H1 (cell line): ENCODE measurements around the gene DLST. TPM values are rescaled to one million over a fixed set of nuclear protein-coding genes. Genes with fewer than 3 reads are reported as not detected.

Experiments used
- CTCF ChIA-PET: fragments of 300-600 bp; sonication (Branson Sonifier 250); formaldehyde crosslinking; loops from one replicate; lab custom pipeline; 2021; ENCODE audit not compliant: partially characterized antibody; lab: Charles Lee
- POLR2A ChIA-PET: fragments of 300-600 bp; sonication (Branson Sonifier 250); formaldehyde crosslinking; loops from one replicate; lab custom pipeline; 2021; ENCODE audit warnings: inconsistent platforms; ENCODE audit not compliant: partially characterized antibody; lab: Charles Lee
- DNase-seq, 2 experiments: peaks; one replicate each; pipeline versions ENCODE4 v3.0.0 to v3.0.0-alpha.2; 2010 to 2022; ENCODE audit warnings: low spot score in 2 of 2, low read depth in 1 of 2, mixed read lengths in 1 of 2
- FAIRE-seq: peaks from 2 replicates; lab custom pipeline; 2011; peaks lifted over from hg19 to GRCh38; lab: Jason Lieb, UNC
- H2AFZ ChIP-seq: 2 replicates; pipeline ENCODE4 v1.8.1; 2012; ENCODE audit warnings: low read length, inconsistent platforms
- H2AK5ac ChIP-seq: 2 replicates; pipeline ENCODE4 v1.6.1; 2013; ENCODE audit warnings: low read depth, low read length
- H2BK120ac ChIP-seq: replicated peaks from 2 replicates; pipeline ENCODE3; 2013; ENCODE audit warnings: low read depth, low read length, inconsistent platforms
- H2BK12ac ChIP-seq: 2 replicates; pipeline ENCODE4 v1.6.1; 2013; ENCODE audit warnings: low read depth, low read length
- H2BK15ac ChIP-seq: 2 replicates; pipeline ENCODE4 v1.6.1; 2013; ENCODE audit warnings: low read length
- H2BK20ac ChIP-seq: 2 replicates; pipeline ENCODE4 v1.6.1; 2013; ENCODE audit warnings: low read length
- H2BK5ac ChIP-seq: 2 replicates; pipeline ENCODE4 v1.6.1; 2013; ENCODE audit warnings: low read depth, low read length
- H3K14ac ChIP-seq: 2 replicates; pipeline ENCODE4 v1.6.1; 2013; ENCODE audit warnings: inconsistent platforms; ENCODE audit not compliant: insufficient read length
- H3K18ac ChIP-seq: 2 replicates; pipeline ENCODE4 v1.6.1; 2013; ENCODE audit warnings: low read length; ENCODE audit errors: extremely low read depth
- H3K23ac ChIP-seq: 2 replicates; pipeline ENCODE4 v1.6.1; 2013; ENCODE audit warnings: inconsistent platforms; ENCODE audit not compliant: insufficient read length
- H3K23me2 ChIP-seq: 2 replicates; pipeline ENCODE4 v1.6.1; 2013; ENCODE audit warnings: low read depth, low read length
- H3K27ac ChIP-seq: 2 replicates; pipeline ENCODE4 v1.6.1; 2011; ENCODE audit warnings: low read depth, low read length, inconsistent platforms
- H3K27me3 ChIP-seq, 4 experiments: replicated peaks in 1 of 4; 1 replicate in 1 of 4; 2 replicates in 3 of 4; pipeline versions ENCODE4 v1.6.1 to v1.8.1; 2011 to 2013; ENCODE audit warnings: low read length in 3 of 4, mild to moderate bottlenecking in 3 of 4, inconsistent platforms in 2 of 4, mixed read lengths in 2 of 4, moderate library complexity in 1 of 4; ENCODE audit not compliant: control insufficient read depth in 3 of 4, insufficient read depth in 3 of 4; ENCODE audit errors: extremely low read depth in 1 of 4
- H3K36me3 ChIP-seq, 4 experiments: 2 replicates each; pipeline versions ENCODE4 v1.6.1 to v1.8.1; 2011 to 2013; ENCODE audit warnings: mild to moderate bottlenecking in 4 of 4, low read length in 3 of 4, moderate library complexity in 2 of 4, control low read depth in 1 of 4, inconsistent platforms in 1 of 4; ENCODE audit not compliant: insufficient read depth in 4 of 4, control insufficient read depth in 2 of 4
- H3K4ac ChIP-seq: replicated peaks from 2 replicates; pipeline ENCODE3; 2013; ENCODE audit warnings: low read length, low read depth, mixed read lengths, inconsistent platforms; ENCODE audit not compliant: insufficient read length
- H3K4me1 ChIP-seq, 4 experiments: replicated peaks in 1 of 4; 1 replicate in 1 of 4; 2 replicates in 3 of 4; pipeline versions ENCODE4 v1.6.1 to v1.8.1; 2011 to 2013; ENCODE audit warnings: low read length in 3 of 4, inconsistent platforms in 2 of 4, mixed read lengths in 1 of 4; ENCODE audit not compliant: insufficient read depth in 4 of 4, control insufficient read depth in 3 of 4
- H3K4me2 ChIP-seq, 2 experiments: 2 replicates each; pipeline versions ENCODE4 v1.6.1 to v1.8.1; 2011 to 2013; ENCODE audit warnings: low read depth in 2 of 2, low read length in 2 of 2, control low read depth in 1 of 2, inconsistent platforms in 1 of 2, mild to moderate bottlenecking in 1 of 2; ENCODE audit not compliant: insufficient read depth in 1 of 2
- H3K4me3 ChIP-seq, 4 experiments: fragments of 200-600, 300-600 bp in 1 of 4; sonication (generic), shearing (Covaris generic), sonication (Bioruptor Twin) in 1 of 4; 2 replicates each; pipeline versions ENCODE4 v1.5.1 to v1.8.1; 2011 to 2016; ENCODE audit warnings: low read length in 4 of 4, low read depth in 3 of 4, control low read depth in 2 of 4, inconsistent platforms in 2 of 4, mild to moderate bottlenecking in 2 of 4, mixed read lengths in 1 of 4, moderate library complexity in 1 of 4; ENCODE audit not compliant: insufficient read depth in 2 of 4; ENCODE audit errors: extremely low read depth in 1 of 4
- H3K56ac ChIP-seq: replicated peaks from 2 replicates; pipeline ENCODE3; 2013; ENCODE audit warnings: low read depth, mild to moderate bottlenecking, mixed read lengths, low read length, inconsistent platforms; ENCODE audit not compliant: insufficient read length
- H3K79me1 ChIP-seq: 2 replicates; pipeline ENCODE4 v1.6.1; 2013; ENCODE audit warnings: low read depth, low read length, control low read depth
- H3K79me2 ChIP-seq, 2 experiments: 2 replicates each; pipeline versions ENCODE4 v1.6.1 to v1.8.1; 2012 to 2013; ENCODE audit warnings: low read length in 2 of 2, mild to moderate bottlenecking in 2 of 2, inconsistent platforms in 1 of 2; ENCODE audit not compliant: insufficient read depth in 2 of 2, control insufficient read depth in 1 of 2
- H3K9ac ChIP-seq, 4 experiments: replicated peaks in 1 of 4; 1 replicate in 1 of 4; 2 replicates in 3 of 4; pipeline versions ENCODE4 v1.6.1 to v1.8.1; 2011 to 2013; ENCODE audit warnings: low read depth in 3 of 4, low read length in 3 of 4, control low read depth in 2 of 4, mild to moderate bottlenecking in 2 of 4, moderate library complexity in 2 of 4, inconsistent platforms in 1 of 4; ENCODE audit errors: extremely low read depth in 1 of 4
- H3K9me3 ChIP-seq, 2 experiments: 2 replicates each; pipeline versions ENCODE4 v1.6.1 to v1.8.1; 2012 to 2013; ENCODE audit warnings: mild to moderate bottlenecking in 2 of 2, moderate library complexity in 2 of 2, control low read depth in 1 of 2, inconsistent platforms in 1 of 2, low read depth in 1 of 2, low read length in 1 of 2, mixed read lengths in 1 of 2; ENCODE audit not compliant: insufficient read depth in 2 of 2
- H4K20me1 ChIP-seq, 2 experiments: replicated peaks in 1 of 2; 2 replicates each; pipeline versions ENCODE3 to v1.8.1; 2011 to 2013; ENCODE audit warnings: inconsistent platforms in 2 of 2, low read length in 2 of 2, mild to moderate bottlenecking in 1 of 2; ENCODE audit not compliant: insufficient read depth in 2 of 2, control insufficient read depth in 1 of 2
- H4K5ac ChIP-seq: 2 replicates; pipeline ENCODE4 v1.6.1; 2013; ENCODE audit warnings: low read length, low read depth, mixed read lengths, inconsistent platforms; ENCODE audit not compliant: insufficient read length
- H4K8ac ChIP-seq: 2 replicates; pipeline ENCODE4 v1.8.0; 2013; ENCODE audit warnings: mild to moderate bottlenecking, moderate library complexity, low read length, inconsistent platforms; ENCODE audit not compliant: insufficient read depth; ENCODE audit errors: extremely low read depth
- H4K91ac ChIP-seq: replicated peaks from 2 replicates; pipeline ENCODE3; 2013; ENCODE audit warnings: low read length, mixed read lengths, inconsistent platforms; ENCODE audit not compliant: insufficient read length
- CHD2 ChIP-seq: IDR thresholded peaks from 2 replicates; pipeline ENCODE4 v1.6.1; 2012; ENCODE audit warnings: low read length, improper control_type of control experiment
- GABPA ChIP-seq: IDR thresholded peaks from 2 replicates; pipeline ENCODE4 v1.6.1; 2011; ENCODE audit warnings: mild to moderate bottlenecking, low read length, moderate library complexity, borderline replicate concordance; ENCODE audit not compliant: insufficient read depth
- GTF2F1 ChIP-seq: IDR thresholded peaks from 2 replicates; pipeline ENCODE4 v1.6.1; 2012; ENCODE audit warnings: low read depth, low read length, improper control_type of control experiment, borderline replicate concordance
- KDM1A ChIP-seq: fragments of 200-600, 300-600 bp; sonication (generic); IDR thresholded peaks from 2 replicates; pipeline ENCODE4 v1.7.1; 2016; ENCODE audit warnings: mild to moderate bottlenecking, low read length, borderline replicate concordance
- KDM4A ChIP-seq: IDR thresholded peaks from one replicate; pipeline ENCODE4 v1.7.1; 2012; ENCODE audit warnings: low read depth, mild to moderate bottlenecking, moderate library complexity, low read length, inconsistent platforms; ENCODE audit not compliant: severe bottlenecking
- NANOG ChIP-seq: IDR thresholded peaks from 2 replicates; pipeline ENCODE4 v1.6.1; 2011; ENCODE audit warnings: low read length, low read depth, mild to moderate bottlenecking, inconsistent platforms; ENCODE audit not compliant: insufficient read depth, poor library complexity, severe bottlenecking
- POLR2AphosphoS5 ChIP-seq: IDR thresholded peaks from 2 replicates; pipeline ENCODE4 v1.6.1; 2011; ENCODE audit warnings: low read depth, low read length
- RXRA ChIP-seq: IDR thresholded peaks from 2 replicates; pipeline ENCODE4 v1.6.1; 2011; ENCODE audit warnings: low read depth, mild to moderate bottlenecking, low read length, moderate library complexity; ENCODE audit not compliant: insufficient read depth
- WGBS, 2 experiments: shearing (Covaris generic) in 1 of 2; methylation state at CpG; one replicate each; pipeline versions ENCODE4 v1.1.6 to v1.1.7; 2013 to 2015; ENCODE audit warnings: low lambda C conversion rate in 2 of 2, mixed read lengths in 2 of 2, inconsistent platforms in 1 of 2, low coverage in 1 of 2, missing lambda C conversion rate in 1 of 2; ENCODE audit not compliant: insufficient replicate concordance in 2 of 2, insufficient coverage in 1 of 2, insufficient read length in 1 of 2; ENCODE audit errors: extremely low coverage in 1 of 2, missing lambda C conversion rate in 1 of 2; 5-methylcytosine and 5-hydroxymethylcytosine counted together
- polyA plus RNA-seq, 7 experiments: library from polyadenylated mRNA; depleted of rRNA in 3 of 7; stranded (reverse) in 5 of 7; unstranded in 2 of 7; fragments of >200 nt in 5 of 7; fragments of 200-250 nt in 2 of 7; gene quantifications; 1 replicate in 5 of 7; 2 replicates in 1 of 7; 4 replicates in 1 of 7; pipeline versions ENCODE4 v1.2.1 to v1.2.3, GENCODE V29; 2011 to 2013; ENCODE audit warnings: missing spikeins in 2 of 7, mixed read lengths in 2 of 7
- total RNA-seq: library from RNA; stranded (reverse); fragmentation: NEBNext Ultra II Directional; extraction: Animal tissue kit (Norgen Biotek cat#: 25700); gene quantifications from 2 replicates; pipeline ENCODE4 v1.2.1, GENCODE V29; 2021
- TF ChIP-seq, protein P1 (sequence below): IDR thresholded peaks from 2 replicates; pipeline ENCODE4 v1.6.1; 2011; ENCODE audit warnings: low read depth, mild to moderate bottlenecking, low read length; ENCODE audit not compliant: insufficient read depth
- TF ChIP-seq, protein P2 (sequence below): IDR thresholded peaks from 2 replicates; pipeline ENCODE4 v1.6.1; 2011; ENCODE audit warnings: low read length, improper control_type of control experiment

The DLST gene
- total and polyA plus RNA-seq, 2 of the 8 experiments (the other 6 are each of a cell fraction or from before 2014, with no cell fraction given), result 96.5 to 117 TPM

DNA sequence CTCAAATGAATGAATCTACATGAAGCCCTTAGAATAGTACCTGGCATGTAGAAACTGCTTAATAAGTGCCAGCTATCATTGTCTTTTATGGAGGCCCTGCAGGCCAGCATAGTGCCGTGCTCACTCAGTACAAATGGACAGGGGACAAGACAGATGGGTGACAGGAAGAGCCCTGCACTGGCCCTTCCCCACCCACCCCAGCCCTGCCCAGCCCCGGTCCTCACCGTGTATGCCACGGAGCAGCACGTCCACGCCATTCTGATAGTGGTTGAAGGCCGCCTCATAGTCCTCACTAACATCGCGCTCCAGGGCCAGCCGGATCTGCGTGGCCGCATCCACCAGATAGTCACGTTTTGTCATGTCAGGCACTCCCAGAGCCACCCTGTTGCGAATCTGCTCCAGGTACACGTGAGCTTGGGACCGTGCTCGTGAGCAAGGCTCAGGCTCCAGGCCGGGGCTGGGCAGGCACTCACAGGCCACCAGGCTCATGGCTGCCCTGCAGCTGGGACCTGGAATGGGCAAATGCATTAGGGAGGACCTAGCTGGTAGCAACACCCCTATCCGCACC is 39.4 kb downstream of the DLST start:
- Histone ChIP-seq H2AFZ (no peak overlapping the region), H3K36me3 (peaks cover 0 to 3% (median 0%) of the 10 kb centered on the region in 4 experiments; a peak in 3 of 8 replicates), H3K23me2 (peaks cover 2% of the 10 kb centered on the region; the same call in 1 of the 2 replicates), H3K79me1 (no peaks in the 10 kb centered on the region), H3K79me2 (no peaks in the 10 kb centered on the region), H2BK120ac (no peak overlapping the region), H4K8ac (no peak overlapping the region), H3K4me3 (no peak overlapping the region), H3K56ac (no peak overlapping the region), H3K4ac (no peak overlapping the region), H3K9ac (no peak overlapping the region), H2BK12ac (no peak overlapping the region), H4K20me1 (no peaks in the 10 kb centered on the region), H3K9me3 (no peaks in the 10 kb centered on the region), H3K4me1 (no peaks in the 10 kb centered on the region; a peak in 1 of 7 replicates), H2BK20ac (no peak overlapping the region), H4K91ac (no peak overlapping the region), H3K4me2 (no peak overlapping the region), H2BK5ac (no peak overlapping the region), H4K5ac (no peak overlapping the region), H3K27me3 (0 out of 7 replicates have a peak, but pooled peaks cover 0 to 2% (median 0%) of the 10 kb centered on the region in 4 experiments), H2BK15ac (no peak overlapping the region), H3K23ac (no peak overlapping the region), H3K18ac (no peak overlapping the region), H3K14ac (no peak overlapping the region), H3K27ac (no peak overlapping the region), H2AK5ac (no peak overlapping the region)
- CTCF ChIA-PET, result interaction anchor here (2.5 to 4.3 kb wide), 5 partner anchors 10 to 168 kb away, joined by 15 to 36 read pairs (median 19); no protein-coding TSS in a partner anchor
- POLR2A ChIA-PET, result interaction anchor here (1.8 to 3.6 kb wide), 3 partner anchors 12 to 41 kb away, joined by 4 to 16 read pairs (median 4); no protein-coding TSS in a partner anchor
- TF ChIP-seq, protein P1, sequence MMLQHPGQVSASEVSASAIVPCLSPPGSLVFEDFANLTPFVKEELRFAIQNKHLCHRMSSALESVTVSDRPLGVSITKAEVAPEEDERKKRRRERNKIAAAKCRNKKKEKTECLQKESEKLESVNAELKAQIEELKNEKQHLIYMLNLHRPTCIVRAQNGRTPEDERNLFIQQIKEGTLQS, result no peak
- no peak for TF ChIP-seq CHD2
- TF ChIP-seq GTF2F1, result no peak
- TF ChIP-seq GABPA, result no peak
- no peak for TF ChIP-seq POLR2AphosphoS5
- no peak for TF ChIP-seq NANOG
- TF ChIP-seq RXRA, result no peak
- TF ChIP-seq, protein P2, sequence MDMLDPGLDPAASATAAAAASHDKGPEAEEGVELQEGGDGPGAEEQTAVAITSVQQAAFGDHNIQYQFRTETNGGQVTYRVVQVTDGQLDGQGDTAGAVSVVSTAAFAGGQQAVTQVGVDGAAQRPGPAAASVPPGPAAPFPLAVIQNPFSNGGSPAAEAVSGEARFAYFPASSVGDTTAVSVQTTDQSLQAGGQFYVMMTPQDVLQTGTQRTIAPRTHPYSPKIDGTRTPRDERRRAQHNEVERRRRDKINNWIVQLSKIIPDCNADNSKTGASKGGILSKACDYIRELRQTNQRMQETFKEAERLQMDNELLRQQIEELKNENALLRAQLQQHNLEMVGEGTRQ, result no peak
- no peak for TF ChIP-seq KDM4A
- TF ChIP-seq KDM1A, result no peak
- DNase-seq, result no peak
- no peak for FAIRE-seq
- WGBS, 2 experiments, result 82% methylated on average over 18 of the region's 19 CpGs; no CpG with 5 or more reads in 1 of the 2 experiments
